Measurements from ENCODE around the gene SOBP. TPM values are rescaled to one million over a fixed set of nuclear protein-coding genes. Genes with fewer than 3 reads are reported as not detected.

Gene SOBP
- total and polyA plus RNA-seq, 7 experiments from 2014 or later = 0.08 to 0.15 TPM; not detected in 5

DNA sequence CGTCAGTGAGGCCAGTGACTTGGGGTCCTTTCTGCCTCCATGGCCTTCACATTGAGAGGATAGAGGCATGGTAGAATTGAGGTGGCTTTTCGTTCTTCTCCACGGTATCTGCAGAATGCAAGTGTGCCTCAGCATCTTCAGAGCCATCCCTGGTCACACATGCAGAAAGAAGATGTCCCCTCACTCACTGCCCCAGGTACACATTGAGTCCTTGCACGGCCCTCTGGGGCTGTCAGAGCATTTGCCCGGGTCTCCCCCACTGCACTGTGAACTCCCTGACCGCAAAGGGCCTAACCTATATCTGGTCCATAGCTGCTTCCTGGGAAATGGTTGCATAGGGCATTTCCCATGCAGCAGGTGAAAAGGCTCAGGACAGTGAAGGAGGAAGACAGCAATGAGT, 218.5 kb downstream of the SOBP start:
- ChIA-PET CTCF (interaction anchor here (0.5 to 1.2 kb wide), 2 partner anchors 22 to 303 kb away, joined by 3 read pairs; no protein-coding TSS in a partner anchor), POLR2A (interaction anchor here (0.9 to 1.6 kb wide), 7 partner anchors 9 to 138 kb away, joined by 3 to 12 read pairs (median 4); partner anchors contain the start of gene SCML4)
- peaks cover 40 to 80% (median 61%) of the 10 kb centered on the region in 7 donors for H3K4me1 Mint-ChIP-seq
- no peak for ATAC-seq
- no peaks in the 10 kb centered on the region for H3K27me3 ChIP-seq (ENCODE audit: control insufficient read depth in 2 of 2, insufficient read depth in 2 of 2, low read length in 2 of 2)
- peak overlapping the region in 8 of 9 donors; percentile 26 to 98 (median 88) for H3K27ac Mint-ChIP-seq
- peak overlapping the region in 4 of 10 donors; percentile 21 to 55 (median 31) for H3K4me3 Mint-ChIP-seq
- H3K36me3 Mint-ChIP-seq = peaks cover 12 to 48% (median 37%) of the 10 kb centered on the region in 5 donors
- H3K27ac ChIP-seq (ENCODE audit: low read depth, low read length) = no peak overlapping the region
- intact Hi-C loops (cut with micrococcal nuclease) = no loop called here
- H3K27me3 Mint-ChIP-seq = no peaks in the 10 kb centered on the region
- H3K9me3 Mint-ChIP-seq = peaks cover 0 to 2% (median 0%) of the 10 kb centered on the region in 11 donors
- peaks cover 4 to 40% (median 6%) of the 10 kb centered on the region in 3 experiments for H3K36me3 ChIP-seq (ENCODE audit: control insufficient read depth in 2 of 3, insufficient read depth in 3 of 3, low read length in 3 of 3)
- H3K4me3 ChIP-seq (ENCODE audit: low read length) = no peak overlapping the region
- peaks cover 18 to 37% of the 10 kb centered on the region in 2 donors for H3K4me1 ChIP-seq (ENCODE audit: control insufficient read depth in 2 of 2, insufficient read depth in 2 of 2, low read length in 2 of 2)
- H3K9me3 ChIP-seq (ENCODE audit: control insufficient read depth in 2 of 3, low read length in 3 of 3) = no peaks in the 10 kb centered on the region
- no peak for DNase-seq

DNA sequence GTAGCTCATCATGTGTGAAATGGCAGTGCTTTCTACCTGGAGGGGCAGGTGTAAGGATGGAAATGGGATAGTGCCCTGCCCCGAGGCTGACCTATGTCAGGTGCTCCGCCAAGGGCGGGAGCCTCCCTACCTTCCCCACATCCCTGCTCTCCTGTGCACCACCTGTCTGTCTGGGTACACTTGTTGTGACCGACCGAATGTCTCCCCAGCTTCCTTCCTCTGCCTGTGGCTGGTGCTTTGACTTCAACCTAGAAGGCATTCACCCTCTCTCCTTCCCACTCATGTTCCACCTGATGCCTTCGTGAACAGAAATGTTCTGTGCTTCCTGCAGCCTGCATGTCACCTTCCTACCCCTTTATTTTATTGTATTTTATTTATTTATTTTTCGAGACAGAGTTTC, 219.4 kb downstream of the SOBP start:
- Mint-ChIP-seq H3K9me3 (peaks cover 0 to 2% (median 0%) of the 10 kb centered on the region in 11 donors), H3K27me3 (no peaks in the 10 kb centered on the region), H3K4me1 (peaks cover 48 to 81% (median 64%) of the 10 kb centered on the region in 7 donors), H3K27ac (peak overlapping the region in 8 of 9 donors; percentile 60 to 98 (median 88)), H3K36me3 (peaks cover 11 to 40% (median 28%) of the 10 kb centered on the region in 5 donors), H3K4me3 (peak overlapping the region in 9 of 10 donors; percentile 16 to 74 (median 55))
- intact Hi-C loops (cut with micrococcal nuclease) = no loop called here
- H3K4me3 ChIP-seq (ENCODE audit: low read length) = no peak overlapping the region
- no peaks in the 10 kb centered on the region for H3K9me3 ChIP-seq (ENCODE audit: control insufficient read depth in 2 of 3, low read length in 3 of 3)
- ATAC-seq (peak; percentile 34), DNase-seq (peak in 5 of 9 donors; percentile 18 to 58 (median 49))
- peaks cover 4 to 40% (median 6%) of the 10 kb centered on the region in 3 experiments for H3K36me3 ChIP-seq (ENCODE audit: control insufficient read depth in 2 of 3, insufficient read depth in 3 of 3, low read length in 3 of 3)
- CTCF ChIA-PET = interaction anchor here (0.9 to 1.2 kb wide), 2 partner anchors 21 to 139 kb away, joined by 3 to 6 read pairs; no protein-coding TSS in a partner anchor
- H3K27me3 ChIP-seq (ENCODE audit: control insufficient read depth in 2 of 2, insufficient read depth in 2 of 2, low read length in 2 of 2) = no peaks in the 10 kb centered on the region
- peaks cover 27 to 45% of the 10 kb centered on the region in 2 donors for H3K4me1 ChIP-seq (ENCODE audit: control insufficient read depth in 2 of 2, insufficient read depth in 2 of 2, low read length in 2 of 2)
- POLR2A ChIA-PET = interaction anchor here (0.7 to 1.6 kb wide), 9 partner anchors 10 to 138 kb away, joined by 3 to 12 read pairs (median 4); partner anchors contain the start of gene SCML4
- no peak overlapping the region for H3K27ac ChIP-seq (ENCODE audit: low read depth, low read length)

Other genes starting within 250 kb of the SOBP start
- 10 to 100 TPM; 12.0 to 15.3 (median 12.1) TPM for gene PDSS2, start 30.6 kb upstream of the SOBP start, total RNA-seq
- gene PDSS2, start 30.6 kb upstream of the SOBP start, polyA plus RNA-seq = 10 to 100 TPM; 14.0 to 16.6 TPM